Measurements from ENCODE around the gene TOR1AIP2. TPM values are rescaled to one million over a fixed set of nuclear protein-coding genes. Genes with fewer than 3 reads are reported as not detected.
A peak's percentile ranks its signal among the peaks of the same experiment; 100 is the strongest.

The TOR1AIP2 gene
- total and polyA plus RNA-seq, 2 donors (not counting 3 experiments of a cell fraction or from before 2014, with no cell fraction given), result 18.6 to 101 TPM

- Histone ChIP-seq H3K9ac (replicated peaks; ENCODE audit: extremely low read depth, insufficient read depth, low read length) (peak overlapping the region; percentile 79), H3K27ac (ENCODE audit: insufficient read depth, low read depth, low read length) (peak overlapping the region; percentile 56), H3K4me2 (ENCODE audit: insufficient read depth, low read length) (peak overlapping the region; percentile 97), H3K27me3 (ENCODE audit: control insufficient read depth in 2 of 2, insufficient read depth in 2 of 2, low read length in 2 of 2) (no peaks in the 10 kb centered on the region), H3K4me3 (replicated peaks in 1 of 3; ENCODE audit: insufficient read depth in 1 of 3, low read depth in 1 of 3, low read length in 3 of 3) (peak overlapping the region; percentile 74 to 95 (median 89)), H3K4me1 (ENCODE audit: control insufficient read depth, extremely low read depth, insufficient read depth, low read length) (peaks cover 18% of the 10 kb centered on the region), H3K36me3 (ENCODE audit: control insufficient read depth in 2 of 2, extremely low read depth in 1 of 2, insufficient read depth in 2 of 2, low read length in 2 of 2) (peaks cover 2 to 6% of the 10 kb centered on the region in 2 experiments), H3K9me1 (replicated peaks; ENCODE audit: control insufficient read depth, extremely low read depth, insufficient read depth, low read length) (no peaks in the 10 kb centered on the region), H2AFZ (ENCODE audit: low read depth, low read length) (no peak overlapping the region), H3K9me3 (replicated peaks; ENCODE audit: control insufficient read depth, insufficient read depth, low read length) (no peaks in the 10 kb centered on the region), H3K79me2 (ENCODE audit: control insufficient read depth, insufficient read depth, low read length) (peaks cover 63% of the 10 kb centered on the region), H4K20me1 (replicated peaks; ENCODE audit: control insufficient read depth, extremely low read depth, insufficient read depth, low read length) (peaks cover 7% of the 10 kb centered on the region)
- POLR2A ChIA-PET, result no interaction called here
- intact Hi-C loops (cut with micrococcal nuclease), result no loop called here
- dilution Hi-C loops (cut with MboI; ENCODE audit: extremely low pct_ligation_motif_present, low sequenced_read_pairs), result no loop called here
- TF ChIP-seq JUN (IDR thresholded peaks at IDR 0.05; ENCODE audit: borderline replicate concordance, insufficient read depth, insufficient read length, low read depth), result peak; percentile 57
- TF ChIP-seq EZH2 (IDR thresholded peaks at IDR 0.05; ENCODE audit: borderline replicate concordance, low read depth, low read length, severe bottlenecking), result no peak
- TF ChIP-seq CTCF (IDR thresholded peaks at IDR 0.05; ENCODE audit: extremely low read depth in 1 of 2, insufficient read depth in 1 of 2, low read depth in 1 of 2, low read length in 2 of 2), result no peak
- TF ChIP-seq POLR2A (IDR thresholded peaks at IDR 0.05; ENCODE audit: low read depth, low read length), result no peak
- TF ChIP-seq FOS (IDR thresholded peaks at IDR 0.05; ENCODE audit: borderline replicate concordance, insufficient read depth, low read length), result peak; percentile 27
- no peak for TF ChIP-seq POLR2AphosphoS5 (IDR thresholded peaks at IDR 0.05; ENCODE audit: insufficient read depth, low read depth, low read length)
- no peak for TF ChIP-seq MAX (IDR thresholded peaks at IDR 0.05; ENCODE audit: insufficient read depth, insufficient read length)
- no peak for TF ChIP-seq GATA2 (IDR thresholded peaks at IDR 0.05; ENCODE audit: insufficient read depth, insufficient read length, low read depth, low read length)
- TF ChIP-seq MYC (IDR thresholded peaks at IDR 0.05; ENCODE audit: low read depth, low read length), result no peak
- CTCF ChIA-PET, result interaction anchor here (0.7 to 1.3 kb wide), 4 partner anchors 8 to 304 kb away, joined by 3 to 9 read pairs (median 4); no protein-coding TSS in a partner anchor
- BruUV-seq (replicated peaks), result no TSS peak
- DNase-seq (ENCODE audit: low read depth, low spot score), result peak; percentile 56
- FAIRE-seq, result no peak
These were observed 1.3 kb downstream of the TOR1AIP2 start for GRCh38 chr1:179876300-179876715.

Measured in endothelial cell of umbilical vein (primary cell).